ENCODE results near the gene BAX.
"Not testable (repeated sequence)": the region's sequence is repeated elsewhere in the genome, so short reads cannot be mapped to it uniquely, and the experiment has no call there.

Gene BAX

DNA sequence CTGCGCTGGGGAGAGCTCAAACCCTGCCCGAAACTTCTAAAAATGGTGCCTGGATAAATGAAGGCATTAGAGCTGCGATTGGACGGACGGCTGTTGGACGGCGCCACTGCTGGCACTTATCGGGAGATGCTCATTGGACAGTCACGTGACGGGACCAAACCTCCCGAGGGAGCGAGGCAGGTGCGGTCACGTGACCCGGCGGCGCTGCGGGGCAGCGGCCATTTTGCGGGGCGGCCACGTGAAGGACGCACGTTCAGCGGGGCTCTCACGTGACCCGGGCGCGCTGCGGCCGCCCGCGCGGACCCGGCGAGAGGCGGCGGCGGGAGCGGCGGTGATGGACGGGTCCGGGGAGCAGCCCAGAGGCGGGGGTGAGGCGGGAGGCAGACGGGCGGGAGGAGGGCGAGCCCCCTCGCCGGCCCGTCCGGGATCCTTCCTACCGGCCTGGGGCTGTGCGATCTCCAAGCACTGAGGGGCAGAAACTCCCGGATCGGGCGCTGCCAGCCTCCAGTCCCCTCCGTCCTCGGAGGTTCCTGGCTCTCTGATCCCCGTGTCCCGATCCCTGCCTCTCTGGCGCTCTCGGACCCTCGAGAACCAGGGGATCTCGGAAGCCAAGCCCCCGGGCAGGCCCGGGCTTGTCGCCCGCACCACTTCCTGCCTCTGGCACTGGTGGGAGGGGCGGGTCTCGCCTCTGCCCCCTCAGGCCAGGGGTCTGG, at the start of gene BAX:
BAX (plus strand) TSS at position 281 of the 713 bp plus-strand sequence; CDS start at position 335, 54 bp downstream.
- DNase-seq (ENCODE audit: low read depth in 3 of 3, low spot score in 1 of 3), result peak; percentile 48 to 90 (median 71)

DNA sequence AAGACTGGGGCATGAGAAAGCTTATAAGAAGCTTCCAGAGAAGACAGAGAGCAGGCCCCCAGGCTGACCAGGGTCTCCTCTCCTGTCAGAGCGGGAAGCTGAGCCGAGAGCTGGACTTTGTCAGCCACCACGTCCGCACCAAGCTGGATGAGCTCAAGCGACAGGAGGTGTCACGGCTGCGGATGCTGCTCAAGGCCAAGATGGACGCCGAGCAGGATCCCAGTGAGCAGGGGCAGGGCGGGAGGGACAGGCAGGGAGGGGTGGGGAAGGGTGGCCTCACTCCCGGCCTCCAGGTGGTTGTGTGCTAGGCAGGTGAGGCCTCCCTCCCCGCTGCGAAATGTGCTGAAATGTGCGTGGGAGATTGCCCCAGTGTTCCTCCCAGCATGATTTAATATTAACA, 49.0 kb upstream of the BAX start:
- DNase-seq (ENCODE audit: low read depth in 3 of 3, low spot score in 1 of 3), result no peak

DNA sequence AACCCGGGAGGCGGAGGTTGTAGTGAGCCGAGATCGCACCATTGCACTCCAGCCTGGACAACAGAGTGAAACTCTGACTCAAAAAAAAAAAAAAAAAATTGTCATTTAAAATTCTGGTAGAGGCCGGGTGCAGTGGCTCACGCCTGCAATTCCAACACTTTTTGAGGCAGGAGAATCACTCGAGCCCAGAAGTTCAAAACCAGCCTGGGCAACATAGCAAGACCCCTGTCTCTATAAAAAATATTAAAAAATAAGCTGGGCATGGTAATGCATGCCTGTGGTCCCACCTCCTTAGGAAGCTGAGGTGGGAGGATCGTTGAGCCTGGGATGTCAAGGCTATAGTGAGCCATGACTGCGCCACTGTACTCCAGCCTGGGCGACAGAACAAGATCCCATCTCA, 48.4 kb upstream of the BAX start:
- no peak for DNase-seq (ENCODE audit: low read depth in 3 of 3, low spot score in 1 of 3)

DNA sequence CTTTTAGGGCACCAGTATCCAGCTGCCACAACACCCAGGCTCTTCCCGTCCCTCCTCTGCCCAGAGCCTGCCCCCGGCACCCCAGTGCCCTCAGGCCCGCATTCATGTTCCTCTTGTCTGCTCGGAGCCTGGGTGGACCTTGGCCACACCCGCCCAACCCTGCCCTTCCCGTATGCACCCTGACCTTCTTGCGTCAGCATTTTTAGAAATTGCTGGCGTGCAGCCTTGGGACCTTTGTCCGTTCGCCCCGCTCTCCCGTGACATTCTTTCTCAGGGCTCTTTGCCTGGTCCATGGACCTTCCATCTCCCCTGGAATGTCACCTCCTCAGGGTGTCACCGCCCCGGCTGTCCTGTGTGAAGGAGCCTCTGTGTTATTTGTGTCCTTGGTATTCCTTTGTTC, 47.0 kb upstream of the BAX start:
- DNase-seq (ENCODE audit: low read depth in 3 of 3, low spot score in 1 of 3), result no peak

DNA sequence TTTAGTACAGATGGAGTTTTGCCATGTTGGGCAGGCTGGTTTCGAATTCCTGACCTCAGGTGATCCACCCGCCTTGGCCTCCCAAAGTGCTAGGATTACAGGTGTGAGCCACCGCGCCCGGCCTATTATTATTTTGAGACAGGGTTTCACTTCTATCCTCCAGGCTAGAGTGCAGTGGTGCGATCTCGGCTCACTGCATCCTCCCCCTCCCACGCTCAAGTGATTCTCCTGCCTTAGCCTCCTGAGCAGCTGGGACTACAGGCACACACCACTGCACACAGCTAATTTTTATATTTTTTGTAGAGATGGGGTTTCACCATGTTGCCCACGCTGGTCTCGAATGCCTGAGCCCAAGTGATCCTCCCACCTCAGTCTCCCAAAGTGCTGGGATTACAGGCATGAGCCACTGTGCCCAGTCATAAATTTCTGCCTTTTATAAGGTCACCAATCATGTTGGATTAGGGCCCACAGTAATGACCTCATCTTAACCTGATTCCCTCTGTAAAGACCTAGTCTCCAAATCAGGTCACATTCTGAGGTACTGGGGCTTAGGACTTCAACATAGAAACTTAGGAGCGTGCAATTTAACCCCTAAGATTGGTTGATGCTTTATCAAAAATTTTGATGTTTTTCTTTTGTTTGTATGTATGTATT, 45.1 kb upstream of the BAX start:
- DNase-seq (ENCODE audit: low read depth in 3 of 3, low spot score in 1 of 3), result not testable (repeated sequence)

DNA sequence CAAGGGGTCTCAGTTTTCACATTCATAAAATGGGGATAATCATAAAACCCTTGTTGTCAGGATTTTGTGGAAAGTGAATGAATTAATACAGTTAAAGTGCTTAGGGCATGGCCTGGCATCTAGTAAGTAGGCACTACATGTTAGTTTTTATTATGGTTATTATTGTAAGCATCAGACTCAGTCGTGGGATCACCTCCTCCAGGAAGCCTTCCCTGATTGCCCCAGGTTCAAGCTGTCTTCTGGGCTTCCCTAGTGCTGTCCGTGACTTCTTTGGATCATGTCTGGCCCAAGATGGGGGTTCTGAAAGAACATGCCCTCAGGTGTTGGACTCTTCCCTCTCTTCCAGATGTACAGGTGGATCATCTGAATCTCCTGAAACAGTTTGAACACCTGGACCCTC, 43.9 kb upstream of the BAX start:
- DNase-seq (ENCODE audit: low read depth in 3 of 3, low spot score in 1 of 3), result no peak

DNA sequence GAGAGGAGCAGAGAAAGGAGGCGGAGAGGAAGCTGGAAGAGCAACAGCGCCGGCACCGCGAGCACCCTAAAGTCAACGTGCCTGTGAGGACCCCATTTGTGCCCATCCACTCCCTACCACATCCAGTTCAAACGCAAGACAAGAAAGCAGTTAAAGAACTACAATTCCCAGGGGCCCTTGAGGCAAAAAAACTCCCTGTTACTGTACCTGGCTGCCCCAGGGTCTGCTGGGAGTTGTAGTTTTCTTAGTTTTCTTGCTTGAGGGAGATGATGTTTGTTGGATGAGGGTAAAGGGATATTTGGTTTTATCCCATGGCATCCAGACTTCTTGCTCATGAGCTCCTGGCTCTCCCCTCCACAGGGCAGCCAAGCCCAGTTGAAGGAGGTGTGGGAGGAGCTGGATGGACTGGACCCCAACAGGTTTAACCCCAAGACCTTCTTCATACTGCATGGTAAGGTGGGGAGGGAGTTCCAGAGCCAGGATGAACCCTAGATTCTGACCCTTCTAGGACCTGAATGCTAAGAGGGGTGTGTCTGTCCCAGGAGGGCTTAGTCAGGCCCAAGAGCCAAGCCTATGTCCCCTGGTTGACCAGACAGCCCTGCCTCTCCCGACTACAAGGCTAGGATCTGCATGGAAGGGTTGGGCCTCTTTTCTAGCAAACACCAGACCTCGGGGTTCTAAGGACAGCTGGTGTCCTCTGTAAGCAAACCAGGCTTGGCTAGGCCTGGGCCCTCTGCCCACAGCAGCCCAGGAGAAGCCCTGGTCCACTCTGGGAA, 41.4 kb upstream of the BAX start:
- no peak for DNase-seq (ENCODE audit: low read depth in 3 of 3, low spot score in 1 of 3)

DNA sequence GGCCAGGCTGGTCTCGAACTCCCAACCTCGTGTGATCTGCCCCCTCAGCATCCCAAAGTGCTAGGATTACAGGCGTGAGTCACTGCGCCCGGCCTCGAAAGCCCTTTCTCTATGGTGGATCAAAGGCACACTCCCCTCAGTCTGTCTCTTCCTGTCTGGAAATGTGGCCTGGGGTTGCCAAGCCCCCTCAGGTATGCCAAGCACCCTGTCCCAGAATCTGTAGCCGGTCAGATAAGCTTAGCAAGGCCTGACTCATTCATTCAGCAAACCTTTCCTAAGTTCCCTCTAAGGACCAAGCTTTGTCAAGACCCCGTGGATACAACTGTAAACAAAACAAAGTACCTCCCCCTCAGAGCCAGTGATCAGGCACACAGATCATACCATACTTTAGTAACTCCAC, 40.5 kb upstream of the BAX start:
- no peak for DNase-seq (ENCODE audit: low read depth in 3 of 3, low spot score in 1 of 3)

DNA sequence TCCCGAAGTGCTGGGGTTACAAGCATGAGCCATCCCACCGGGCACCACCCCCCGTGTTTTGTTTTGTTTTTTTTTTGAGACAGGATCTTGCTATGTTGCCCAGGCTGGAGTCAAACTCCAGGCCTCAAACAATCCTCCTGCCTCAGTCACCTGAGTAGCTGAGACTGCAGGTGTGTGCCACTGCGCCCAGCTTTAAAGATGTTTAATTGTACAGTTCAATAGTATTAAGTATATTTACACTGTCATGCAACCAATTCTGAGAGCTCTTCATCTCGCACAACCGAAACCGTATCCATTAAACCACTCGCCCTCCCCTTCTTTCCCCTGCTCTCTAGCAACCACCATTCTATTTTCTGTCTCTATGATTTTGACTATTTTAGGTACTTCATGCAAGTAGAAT, 38.9 kb upstream of the BAX start:
- no peak for DNase-seq (ENCODE audit: low read depth in 3 of 3, low spot score in 1 of 3)

DNA sequence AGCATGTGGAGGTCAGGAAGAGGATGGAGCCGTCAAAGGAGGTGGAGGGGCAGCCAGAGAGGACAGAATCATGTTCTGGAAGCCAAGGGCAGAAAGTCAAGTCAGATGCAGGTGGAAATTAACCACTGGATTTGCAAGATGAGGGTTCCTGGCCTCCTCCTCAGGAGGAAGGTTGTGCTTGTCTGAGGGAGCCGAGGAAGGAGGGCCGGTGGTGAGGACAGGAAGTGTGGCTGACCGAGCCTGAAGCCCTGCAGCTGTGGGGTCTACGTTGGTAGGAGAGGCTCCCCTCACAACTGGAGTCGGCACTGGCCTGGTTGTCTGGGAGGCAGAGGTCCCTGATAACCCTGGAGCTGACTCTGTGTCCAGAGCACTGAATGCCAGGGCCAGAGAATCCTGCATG, 36.6 kb upstream of the BAX start:
- DNase-seq (ENCODE audit: low read depth in 3 of 3, low spot score in 1 of 3), result no peak

DNA sequence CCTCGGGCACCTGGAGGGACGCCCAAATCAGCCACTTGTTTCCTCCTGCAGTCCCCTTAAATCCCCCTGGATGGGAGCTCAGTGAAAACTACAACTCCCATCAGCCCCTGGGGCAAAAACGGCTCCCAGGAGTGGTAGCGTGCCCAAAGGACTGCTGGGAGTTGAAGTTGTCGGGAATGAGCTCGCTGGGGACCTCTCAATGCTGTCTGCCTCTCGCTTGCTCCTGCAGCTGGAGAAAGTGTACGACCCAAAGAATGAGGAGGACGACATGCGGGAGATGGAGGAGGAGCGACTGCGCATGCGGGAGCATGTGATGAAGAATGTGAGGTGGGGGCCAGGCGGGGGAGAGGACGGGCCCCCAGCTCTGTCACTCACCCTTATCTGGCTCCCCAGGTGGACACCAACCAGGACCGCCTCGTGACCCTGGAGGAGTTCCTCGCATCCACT, 35.9 kb upstream of the BAX start:
- DNase-seq (ENCODE audit: low read depth in 3 of 3, low spot score in 1 of 3), result no peak

DNA sequence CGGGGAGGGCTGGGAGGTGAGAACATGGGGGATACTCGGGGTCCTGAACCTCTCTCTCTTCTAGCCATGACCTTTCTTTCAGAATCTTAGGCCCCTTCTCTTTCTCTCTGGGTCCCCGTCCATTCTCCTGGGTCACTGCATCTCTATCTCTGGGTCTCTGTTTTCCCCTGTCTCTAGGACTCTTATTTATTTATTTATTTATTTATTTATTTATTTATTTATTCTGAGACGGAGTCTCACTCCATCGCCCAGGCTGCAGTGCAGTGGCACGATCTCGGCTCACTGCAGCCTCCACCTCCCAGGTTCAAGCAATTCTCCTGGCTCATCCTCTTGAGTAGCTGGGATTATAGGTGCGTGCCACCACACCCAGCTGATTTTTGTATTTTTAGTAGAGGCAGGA, 35.4 kb upstream of the BAX start:
- not testable (repeated sequence) for DNase-seq (ENCODE audit: low read depth in 3 of 3, low spot score in 1 of 3)

DNA sequence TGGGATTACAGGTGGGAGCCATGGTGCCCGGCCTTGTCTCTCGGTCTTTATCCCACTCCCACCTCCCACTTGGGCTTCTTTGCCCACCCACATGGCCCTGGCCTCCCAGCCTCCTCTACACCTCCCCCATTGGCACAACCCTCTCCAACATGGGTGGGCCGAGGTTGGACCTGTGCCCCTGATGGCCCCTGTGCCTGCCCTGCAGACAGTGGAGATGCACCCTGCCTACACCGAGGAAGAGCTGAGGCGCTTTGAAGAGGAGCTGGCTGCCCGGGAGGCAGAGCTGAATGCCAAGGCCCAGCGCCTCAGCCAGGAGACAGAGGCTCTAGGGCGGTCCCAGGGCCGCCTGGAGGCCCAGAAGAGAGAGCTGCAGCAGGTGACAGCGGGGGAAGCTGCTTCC, 33.7 kb upstream of the BAX start:
- no peak for DNase-seq (ENCODE audit: low read depth in 3 of 3, low spot score in 1 of 3)

DNA sequence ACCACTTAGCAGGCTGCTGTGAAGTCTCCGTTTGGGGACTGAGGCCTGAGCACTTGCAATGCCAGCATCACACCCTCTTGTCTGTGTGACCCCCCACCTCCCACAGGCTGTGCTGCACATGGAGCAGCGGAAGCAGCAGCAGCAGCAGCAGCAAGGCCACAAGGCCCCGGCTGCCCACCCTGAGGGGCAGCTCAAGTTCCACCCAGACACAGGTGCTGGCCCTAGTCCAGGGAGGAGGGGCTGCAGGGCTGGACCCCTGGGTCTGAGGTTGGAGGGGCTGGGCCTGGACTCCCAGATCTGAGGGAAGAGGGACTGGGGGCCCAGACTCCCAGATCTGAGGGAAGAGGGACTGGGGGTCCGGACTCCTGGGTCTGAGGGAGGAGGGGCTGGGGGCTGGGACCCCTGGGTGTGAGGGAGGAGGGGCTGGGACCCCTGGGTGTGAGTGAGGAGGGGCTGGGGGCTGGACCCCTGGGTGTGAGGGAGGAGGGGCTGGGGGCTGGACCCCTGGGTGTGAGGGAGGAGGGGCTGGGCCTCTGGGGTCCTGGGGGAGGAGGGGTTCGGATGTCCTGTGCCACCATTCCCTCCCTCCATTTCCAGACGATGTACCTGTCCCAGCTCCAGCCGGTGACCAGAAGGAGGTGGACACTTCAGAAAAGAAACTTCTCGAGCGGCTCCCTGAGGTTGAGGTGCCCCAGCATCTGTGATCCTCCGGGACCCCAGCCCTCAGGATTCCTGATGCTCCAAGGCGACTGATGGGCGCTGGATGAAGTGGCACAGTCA, 32.8 kb upstream of the BAX start:
- no peak for DNase-seq (ENCODE audit: low read depth in 3 of 3, low spot score in 1 of 3)

DNA sequence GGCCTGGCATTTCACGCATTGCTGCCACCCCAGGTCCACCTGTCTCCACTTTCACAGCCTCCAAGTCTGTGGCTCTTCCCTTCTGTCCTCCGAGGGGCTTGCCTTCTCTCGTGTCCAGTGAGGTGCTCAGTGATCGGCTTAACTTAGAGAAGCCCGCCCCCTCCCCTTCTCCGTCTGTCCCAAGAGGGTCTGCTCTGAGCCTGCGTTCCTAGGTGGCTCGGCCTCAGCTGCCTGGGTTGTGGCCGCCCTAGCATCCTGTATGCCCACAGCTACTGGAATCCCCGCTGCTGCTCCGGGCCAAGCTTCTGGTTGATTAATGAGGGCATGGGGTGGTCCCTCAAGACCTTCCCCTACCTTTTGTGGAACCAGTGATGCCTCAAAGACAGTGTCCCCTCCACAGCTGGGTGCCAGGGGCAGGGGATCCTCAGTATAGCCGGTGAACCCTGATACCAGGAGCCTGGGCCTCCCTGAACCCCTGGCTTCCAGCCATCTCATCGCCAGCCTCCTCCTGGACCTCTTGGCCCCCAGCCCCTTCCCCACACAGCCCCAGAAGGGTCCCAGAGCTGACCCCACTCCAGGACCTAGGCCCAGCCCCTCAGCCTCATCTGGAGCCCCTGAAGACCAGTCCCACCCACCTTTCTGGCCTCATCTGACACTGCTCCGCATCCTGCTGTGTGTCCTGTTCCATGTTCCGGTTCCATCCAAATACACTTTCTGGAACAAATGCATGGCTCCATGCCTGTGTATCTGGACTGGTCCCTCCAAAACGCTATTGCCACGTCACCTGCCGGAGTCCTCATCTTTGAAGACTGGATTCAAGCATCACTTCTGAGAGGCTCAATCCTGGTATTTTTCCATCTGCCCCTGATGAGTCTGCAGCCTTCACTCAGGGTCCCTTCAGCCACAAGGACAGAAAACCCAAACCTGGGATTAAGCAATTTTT, 31.9 kb upstream of the BAX start:
- no peak for DNase-seq (ENCODE audit: low read depth in 3 of 3, low spot score in 1 of 3)

DNA sequence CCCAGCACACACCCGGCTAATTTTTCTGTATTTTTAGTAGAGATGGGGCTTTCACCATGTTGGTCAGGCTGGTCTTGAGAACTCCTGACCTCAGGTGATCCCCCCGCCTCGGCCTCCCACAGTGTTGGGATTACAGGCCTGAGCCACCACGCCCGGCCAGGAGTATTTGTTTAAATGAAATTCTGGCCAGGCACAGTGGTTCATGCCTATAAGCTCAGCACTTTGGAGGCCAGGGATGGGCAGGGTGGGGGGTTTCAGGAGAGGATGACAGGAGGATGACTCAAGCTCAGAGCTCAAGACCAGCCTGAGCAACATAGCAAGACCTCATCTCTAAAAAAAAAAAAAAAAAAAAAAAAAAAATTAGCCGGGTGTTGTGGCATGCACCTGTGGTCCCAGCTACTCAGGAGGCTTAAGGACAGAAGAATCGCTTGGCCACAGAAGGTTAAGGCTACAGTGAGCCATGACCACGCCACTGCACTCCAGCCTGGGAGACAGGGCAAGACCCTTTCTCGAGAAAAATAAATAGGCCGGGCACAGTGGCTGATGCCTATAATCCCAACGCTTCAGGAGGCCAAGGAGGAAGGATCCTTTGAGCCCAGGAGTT, 29.3 kb upstream of the BAX start:
- no peak for DNase-seq (ENCODE audit: low read depth in 3 of 3, low spot score in 1 of 3)

DNA sequence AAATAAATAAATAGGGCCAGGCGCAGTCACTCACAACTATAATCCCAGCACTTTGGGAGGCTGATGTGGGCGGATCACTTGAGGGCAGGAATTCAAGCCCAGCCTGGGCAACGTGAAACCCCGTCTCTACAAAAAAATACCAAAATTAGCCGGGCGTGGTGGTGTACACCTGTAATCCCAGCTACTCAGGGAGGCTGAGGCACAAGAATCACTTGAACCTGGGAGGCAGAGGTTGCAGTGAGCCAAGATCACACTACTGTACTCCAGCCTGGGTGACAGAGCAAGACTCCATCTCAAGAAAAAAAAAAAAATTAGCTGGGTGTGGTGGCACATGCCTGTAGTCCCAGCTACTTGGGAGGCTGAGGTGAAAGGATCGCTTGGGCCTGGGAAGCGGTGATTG, 28.8 kb upstream of the BAX start:
- not testable (repeated sequence) for DNase-seq (ENCODE audit: low read depth in 3 of 3, low spot score in 1 of 3)

DNA sequence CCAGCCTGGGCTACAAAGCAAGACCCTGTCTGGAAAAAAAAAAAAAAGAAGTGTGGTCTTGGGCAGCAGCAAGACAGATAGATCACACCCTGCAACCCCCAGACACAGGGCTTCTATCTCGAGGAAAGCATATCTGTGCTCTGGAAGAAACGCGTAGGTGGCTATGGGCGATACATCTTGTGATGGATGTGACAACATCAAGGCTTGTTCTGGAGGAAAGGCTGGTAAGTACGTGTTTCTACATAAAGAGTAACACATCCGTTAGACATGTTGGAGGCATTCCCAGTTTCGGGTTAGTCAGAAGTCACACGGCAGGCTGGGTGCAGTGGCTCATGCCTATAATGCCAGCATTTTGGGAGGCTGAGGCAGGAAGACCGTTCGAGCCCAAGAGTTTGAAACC, 27.8 kb upstream of the BAX start:
- no peak for DNase-seq (ENCODE audit: low read depth in 3 of 3, low spot score in 1 of 3)

DNA sequence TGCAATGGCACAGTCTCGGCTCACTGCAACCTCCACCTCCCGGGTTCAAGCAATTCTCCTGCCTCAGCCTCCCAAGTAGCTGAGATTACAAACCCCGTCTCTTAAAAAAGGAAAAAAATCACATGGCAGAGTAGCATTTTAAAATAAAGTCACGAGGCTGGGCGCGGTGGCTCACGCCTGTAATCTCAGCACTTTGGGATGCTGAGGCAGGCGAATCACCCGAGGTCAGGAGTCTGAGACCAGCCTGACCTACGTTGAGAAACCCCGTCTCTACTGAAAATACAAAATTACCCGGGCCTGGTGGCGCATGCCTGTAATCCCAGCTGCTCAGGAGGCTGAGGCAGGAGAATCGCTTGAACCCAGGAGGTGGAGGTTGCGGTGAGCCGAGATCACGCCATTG, 27.0 kb upstream of the BAX start:
- DNase-seq (ENCODE audit: low read depth in 3 of 3, low spot score in 1 of 3), result not testable (repeated sequence)

Data from stimulated activated CD4-positive, alpha-beta T cell treated with anti-CD3 and anti-CD28 coated beads, TNF-alpha, amount 100 ng/mL, for 1 hour (primary cell).